ENCODE data around the gene TMC1.

The TMC1 gene

GRCh38 chr9:72856972-72857623 lies 335.7 kb downstream of the TMC1 start:
- TF ChIP-seq RAD21 (IDR thresholded peaks at IDR 0.05; ENCODE audit: low read depth): peak; percentile 72
- no peak for TF ChIP-seq CREB1 (IDR thresholded peaks at IDR 0.05; ENCODE audit: low read depth)

GRCh38 chr9:72857624-72857996 lies 336.2 kb downstream of the TMC1 start:
- TF ChIP-seq CREB1 (IDR thresholded peaks at IDR 0.05; ENCODE audit: low read depth) (no peak), MAX (IDR thresholded peaks at IDR 0.05) (no peak), ZBTB7A (IDR thresholded peaks at IDR 0.05; ENCODE audit: low read depth) (no peak), RAD21 (IDR thresholded peaks at IDR 0.05; ENCODE audit: low read depth) (no peak), CEBPB (IDR thresholded peaks at IDR 0.05) (no peak), EP300 (IDR thresholded peaks at IDR 0.05; ENCODE audit: borderline replicate concordance) (no peak)

- TF ChIP-seq USF1 (IDR thresholded peaks at IDR 0.05) (no peak), TCF12 (IDR thresholded peaks at IDR 0.05; ENCODE audit: low read depth) (no peak), TAF1 (IDR thresholded peaks at IDR 0.05; ENCODE audit: low read depth) (no peak), MAX (IDR thresholded peaks at IDR 0.05) (no peak), YY1 (IDR thresholded peaks at IDR 0.05; ENCODE audit: low read depth) (no peak), CREB1 (IDR thresholded peaks at IDR 0.05; ENCODE audit: low read depth) (no peak), REST (IDR thresholded peaks at IDR 0.05; ENCODE audit: low read depth) (no peak), TEAD4 (IDR thresholded peaks at IDR 0.05) (no peak), EP300 (IDR thresholded peaks at IDR 0.05; ENCODE audit: borderline replicate concordance) (no peak; the same call in 1 of the 2 replicates), NFIC (IDR thresholded peaks at IDR 0.05) (no peak), RAD21 (IDR thresholded peaks at IDR 0.05; ENCODE audit: low read depth) (no peak), ZBTB7A (IDR thresholded peaks at IDR 0.05; ENCODE audit: low read depth) (no peak), CEBPB (IDR thresholded peaks at IDR 0.05) (no peak)
Measured at GRCh38 chr9:72858089-72858912, 336.9 kb downstream of the TMC1 start.

GRCh38 chr9:72863456-72864094 lies 342.2 kb downstream of the TMC1 start:
- TF ChIP-seq REST (IDR thresholded peaks at IDR 0.05; ENCODE audit: low read depth) (no peak), RAD21 (IDR thresholded peaks at IDR 0.05; ENCODE audit: low read depth) (no peak), NFIC (IDR thresholded peaks at IDR 0.05) (no peak), TCF12 (IDR thresholded peaks at IDR 0.05; ENCODE audit: low read depth) (no peak), CEBPB (IDR thresholded peaks at IDR 0.05) (no peak), ZBTB7A (IDR thresholded peaks at IDR 0.05; ENCODE audit: low read depth) (no peak), FOXM1 (IDR thresholded peaks at IDR 0.05; ENCODE audit: borderline replicate concordance, low read depth) (no peak), TEAD4 (IDR thresholded peaks at IDR 0.05) (no peak), YY1 (IDR thresholded peaks at IDR 0.05; ENCODE audit: low read depth) (no peak), CREB1 (IDR thresholded peaks at IDR 0.05; ENCODE audit: low read depth) (no peak), USF1 (IDR thresholded peaks at IDR 0.05) (no peak), MAX (IDR thresholded peaks at IDR 0.05) (no peak), TAF1 (IDR thresholded peaks at IDR 0.05; ENCODE audit: low read depth) (no peak), EP300 (IDR thresholded peaks at IDR 0.05; ENCODE audit: borderline replicate concordance) (no peak), EGR1 (IDR thresholded peaks at IDR 0.05) (no peak)

GRCh38 chr9:72864327-72864726 lies 342.9 kb downstream of the TMC1 start:
- TF ChIP-seq CREB1 (IDR thresholded peaks at IDR 0.05; ENCODE audit: low read depth) (no peak), YY1 (IDR thresholded peaks at IDR 0.05; ENCODE audit: low read depth) (no peak), EP300 (IDR thresholded peaks at IDR 0.05; ENCODE audit: borderline replicate concordance) (no peak), FOXM1 (IDR thresholded peaks at IDR 0.05; ENCODE audit: borderline replicate concordance, low read depth) (no peak)

Measured in Ishikawa (cell line).